GM18507 (cell line): Measurements from ENCODE around the gene FAM107B.

Experiments used
- DNase-seq: peaks from one replicate; pipeline ENCODE4 v3.0.0; 2011; ENCODE audit warnings: low read depth; ENCODE audit not compliant: insufficient read length; ENCODE audit errors: extremely low spot score
- FAIRE-seq: peaks from 2 replicates; lab custom pipeline; 2011; peaks lifted over from hg19 to GRCh38; lab: Jason Lieb, UNC

The FAM107B gene

DNA sequence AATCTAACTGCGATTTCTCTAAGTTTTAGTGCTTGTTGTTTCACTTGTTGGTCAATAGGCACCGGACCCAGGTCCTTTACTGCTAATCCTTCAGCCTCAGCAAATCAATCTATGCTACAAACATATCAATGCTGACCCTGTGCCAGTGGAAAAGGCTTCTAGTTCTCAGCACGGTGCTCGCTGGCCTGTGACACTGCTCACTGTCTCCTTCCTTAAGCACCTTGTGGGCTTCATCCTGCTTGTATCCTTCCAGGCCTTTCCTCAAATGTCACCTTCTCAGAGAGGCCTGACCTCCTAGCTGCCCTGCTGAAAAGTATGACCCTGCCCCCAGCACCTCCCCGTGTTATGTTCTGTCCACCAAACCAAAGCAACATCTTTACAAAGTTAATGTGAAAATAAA is 242.7 kb downstream of the FAM107B start:
- DNase-seq (no peak), FAIRE-seq (no peak)

DNA sequence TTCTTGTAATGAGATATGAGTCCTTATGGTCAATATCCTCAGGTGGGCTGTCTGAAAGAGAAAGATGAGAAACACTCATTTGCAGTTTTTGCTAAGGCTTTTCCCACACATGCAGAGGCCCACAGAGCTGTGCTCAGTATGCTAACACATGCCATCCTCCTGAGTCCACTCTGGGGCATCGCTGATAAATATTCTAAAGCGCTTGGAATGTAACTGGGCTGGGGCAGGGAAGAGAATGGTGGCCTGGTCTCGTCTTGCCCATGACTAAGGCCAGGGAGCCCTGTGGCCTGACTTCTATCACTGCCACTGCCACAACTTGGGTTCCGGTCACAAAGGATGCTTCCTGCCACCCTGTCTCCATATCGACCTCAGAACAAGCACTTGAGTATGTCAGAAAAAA is 244.2 kb downstream of the FAM107B start:
- DNase-seq = no peak

DNA sequence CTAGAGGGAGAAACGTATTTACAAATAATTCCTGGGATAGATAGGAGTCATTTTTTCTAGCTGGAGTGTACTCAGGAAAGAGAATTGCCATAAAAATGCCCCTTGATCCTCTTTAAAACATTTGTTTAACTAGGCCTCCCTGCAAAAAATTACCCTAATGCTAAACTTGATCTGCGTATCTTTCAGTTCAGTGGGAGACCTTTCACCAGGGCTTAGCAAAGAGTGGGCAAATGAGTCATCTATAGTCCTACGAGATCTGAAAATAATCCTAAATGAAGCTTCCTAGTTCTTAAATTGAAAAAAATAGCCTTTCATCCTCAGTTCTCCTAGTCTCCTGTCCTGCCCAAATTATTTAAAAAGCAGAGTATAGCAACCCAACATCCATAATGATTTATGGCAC is 245.3 kb downstream of the FAM107B start:
- FAIRE-seq = no peak

More for the DNA sequence above, 244.2 kb downstream of the FAM107B start:
- no peak for FAIRE-seq

DNA sequence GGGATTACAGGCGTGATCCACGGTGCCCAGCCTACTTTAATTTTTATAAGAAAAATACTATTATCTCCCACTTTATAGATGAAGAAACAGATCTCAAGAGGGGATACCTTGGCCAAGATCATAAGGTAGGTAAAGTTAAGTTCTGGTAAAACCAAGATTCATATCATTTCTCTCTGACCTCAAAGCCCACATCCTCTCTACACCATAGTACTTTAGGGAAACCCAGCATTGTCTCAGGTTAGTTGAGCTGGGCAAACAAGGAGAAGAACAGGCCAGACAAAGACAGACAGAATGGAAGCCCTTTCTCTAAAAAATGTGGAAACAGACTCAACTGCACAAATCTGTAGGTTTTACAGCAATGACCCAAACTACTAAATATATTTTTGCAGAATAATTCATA is 246.2 kb downstream of the FAM107B start:
- no peak for FAIRE-seq
- DNase-seq = no peak

More for the DNA sequence above, 245.3 kb downstream of the FAM107B start:
- no peak for DNase-seq

DNA sequence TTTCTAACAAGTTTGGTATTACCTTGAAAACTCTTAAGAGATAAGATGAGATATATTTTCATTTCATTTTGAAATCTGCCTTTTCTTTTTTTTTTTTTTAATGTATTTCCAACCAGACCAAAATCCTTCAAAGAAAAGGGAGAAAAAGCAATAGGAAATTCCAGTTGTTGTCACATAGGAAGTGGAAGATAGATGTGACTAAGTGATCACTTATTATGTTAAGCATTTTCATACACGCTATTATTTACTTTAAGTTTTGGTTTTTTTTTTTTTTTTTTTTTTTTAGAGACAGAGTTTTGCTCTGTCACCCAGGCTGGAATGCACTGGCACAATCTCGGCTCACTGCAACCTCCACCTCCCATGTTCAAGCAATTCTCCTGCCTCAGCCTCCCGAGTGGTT is 246.8 kb downstream of the FAM107B start:
- FAIRE-seq (no peak), DNase-seq (no peak)

DNA sequence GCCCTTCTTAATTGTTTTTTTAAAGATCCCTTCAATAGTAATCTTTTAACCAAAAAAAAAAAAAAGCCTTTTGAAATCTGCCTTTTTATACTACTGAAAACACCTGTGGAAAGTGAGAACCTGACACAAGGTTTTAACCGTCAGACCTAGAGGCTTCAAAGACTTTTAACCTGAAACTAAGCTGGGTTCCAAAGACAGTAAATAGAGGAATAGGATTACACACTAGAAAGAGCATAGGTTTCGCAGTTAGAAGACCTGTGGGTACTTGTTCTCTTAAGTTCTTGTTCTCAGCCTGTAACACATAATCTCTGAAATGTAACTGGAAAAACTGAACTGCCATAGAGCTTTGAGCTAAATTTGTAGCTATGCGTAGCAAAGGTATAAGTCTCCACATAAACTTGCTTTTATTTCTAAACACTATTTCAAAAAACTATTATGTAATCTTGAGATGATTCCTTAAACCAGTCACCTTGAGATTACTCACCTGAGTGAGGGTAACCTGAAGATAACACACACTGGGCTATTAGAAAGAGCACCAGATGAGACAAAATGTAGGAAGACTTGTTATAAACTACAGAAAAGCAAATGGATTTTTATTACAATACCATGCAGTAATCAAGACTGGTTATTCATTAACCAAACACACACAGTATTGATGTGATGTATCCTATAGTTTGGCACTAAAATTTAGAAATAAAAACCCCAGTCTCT is 247.4 kb downstream of the FAM107B start:
- no peak for FAIRE-seq
- DNase-seq = no peak

DNA sequence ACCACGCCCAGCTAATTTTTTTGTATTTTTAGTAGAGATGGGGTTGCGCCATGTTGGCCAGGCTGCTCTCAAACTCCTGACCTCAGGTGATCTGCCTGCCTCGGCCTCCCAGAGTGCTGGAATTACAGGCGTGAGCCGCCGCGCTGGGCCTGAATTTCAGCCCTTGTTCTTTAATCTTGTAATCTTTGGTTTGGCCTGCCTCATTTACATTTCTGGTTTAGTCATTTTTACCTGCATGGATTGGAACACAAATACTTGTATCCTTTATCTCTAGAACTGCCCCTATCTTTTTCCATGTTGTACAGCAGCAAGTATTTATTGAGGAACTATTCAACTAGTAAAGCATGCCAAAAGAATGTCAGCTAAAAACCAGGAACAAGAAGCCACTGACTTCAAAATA is 248.4 kb downstream of the FAM107B start:
- no peak for FAIRE-seq
- DNase-seq = no peak

DNA sequence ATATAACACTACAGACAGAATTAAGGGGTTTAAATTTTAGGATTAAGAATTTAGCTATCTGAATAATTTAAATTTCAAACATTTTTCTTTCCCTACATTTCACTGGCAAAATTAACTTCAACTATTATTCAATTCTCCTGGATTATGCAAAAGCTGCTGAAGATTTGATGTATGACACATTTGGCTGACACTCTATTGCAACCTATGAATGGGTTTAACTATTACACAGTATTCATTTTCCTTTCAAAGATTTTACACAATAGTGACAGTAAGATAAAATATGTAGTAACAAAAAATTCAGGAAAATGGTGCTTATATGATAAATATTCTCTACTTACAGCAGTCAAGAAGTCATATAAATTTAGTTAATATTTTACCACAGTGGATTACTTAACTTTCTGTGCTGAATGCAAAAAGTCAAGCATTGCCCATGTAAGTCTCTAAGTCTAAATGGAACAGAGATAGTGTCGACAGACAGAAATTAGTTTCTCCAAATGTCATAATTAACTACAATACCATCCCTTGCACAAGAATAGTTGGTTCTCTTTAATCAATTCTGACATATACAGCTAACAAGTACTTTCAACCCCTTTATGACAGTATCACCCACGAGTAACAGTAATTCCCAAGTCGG is 249.9 kb downstream of the FAM107B start:
- DNase-seq = no peak
- FAIRE-seq = no peak

DNA sequence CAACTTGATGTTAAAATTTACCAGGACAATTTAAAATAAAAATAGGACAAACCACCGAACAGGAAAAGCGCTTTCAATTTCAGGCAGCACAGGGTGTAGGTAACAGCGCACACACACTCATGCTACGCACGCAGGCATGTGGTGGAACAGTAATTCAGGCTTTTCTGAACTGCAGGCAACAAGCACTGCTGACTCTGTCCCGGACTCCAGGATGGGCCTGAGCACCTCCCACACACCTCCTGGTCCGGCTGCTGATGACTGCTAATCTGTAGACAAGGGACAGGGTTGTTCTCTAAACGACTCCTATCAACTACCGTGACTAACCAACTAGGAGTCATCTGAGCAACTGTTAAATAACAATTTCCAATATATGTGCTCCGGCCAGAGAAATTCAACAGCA is 251.4 kb downstream of the FAM107B start:
- DNase-seq = no peak
- no peak for FAIRE-seq

DNA sequence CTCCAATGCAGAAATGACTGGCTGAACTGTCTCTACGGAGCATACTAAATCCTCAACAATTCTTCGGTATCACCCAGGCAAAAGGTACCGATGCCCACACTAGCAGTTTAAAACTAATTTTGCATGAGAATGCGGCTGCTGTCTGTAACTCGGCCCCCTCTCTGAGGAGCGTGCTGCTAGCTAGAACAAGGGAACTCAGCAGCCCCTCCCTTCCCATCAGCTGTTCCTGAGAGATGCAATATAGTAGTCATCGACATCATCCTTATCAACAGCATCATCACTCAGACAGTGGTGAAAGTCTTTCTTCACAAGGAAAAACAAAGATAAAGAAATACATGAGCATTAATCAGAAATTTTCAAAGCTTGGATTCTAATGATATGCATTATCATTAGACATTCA is 254.9 kb downstream of the FAM107B start:
- FAIRE-seq (no peak), DNase-seq (no peak)

DNA sequence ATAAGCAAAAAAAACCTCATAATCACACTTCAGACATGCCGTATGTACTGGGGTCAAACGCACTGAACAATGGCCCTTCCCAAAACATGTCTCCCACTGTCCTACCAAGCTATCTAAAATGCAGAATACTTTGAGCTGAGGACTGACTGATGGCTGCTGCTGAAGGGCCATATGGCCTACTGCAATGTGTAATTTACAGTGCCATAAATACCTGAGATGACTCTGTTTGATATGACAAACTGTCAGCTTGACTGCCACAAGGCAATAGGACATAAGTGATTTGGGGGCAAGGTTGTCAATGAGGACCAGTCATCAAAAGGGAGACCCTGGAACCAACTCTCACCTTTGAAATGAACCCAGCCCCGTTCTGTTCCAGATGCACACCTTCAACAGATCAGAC is 256.5 kb downstream of the FAM107B start:
- DNase-seq (no peak), FAIRE-seq (no peak)

DNA sequence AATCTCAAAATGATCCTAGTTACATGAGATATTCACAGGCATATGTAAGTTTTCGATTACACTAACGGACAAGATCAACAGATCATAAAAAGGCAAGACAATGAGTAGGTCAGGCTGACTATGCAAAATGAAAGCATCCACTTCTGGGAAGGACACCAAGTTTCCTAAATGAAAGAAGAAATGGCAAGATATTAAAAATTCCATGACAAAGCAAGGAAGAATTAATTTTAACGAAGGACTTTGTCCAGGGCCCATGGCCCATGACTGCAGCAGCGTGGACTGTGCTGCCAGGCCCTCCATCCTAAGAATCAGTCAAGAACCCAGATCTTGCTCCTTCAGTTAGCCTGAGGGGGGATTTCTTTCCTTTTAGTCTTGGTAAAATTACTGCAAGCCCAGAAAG is 261.6 kb downstream of the FAM107B start:
- no peak for DNase-seq
- no peak for FAIRE-seq

DNA sequence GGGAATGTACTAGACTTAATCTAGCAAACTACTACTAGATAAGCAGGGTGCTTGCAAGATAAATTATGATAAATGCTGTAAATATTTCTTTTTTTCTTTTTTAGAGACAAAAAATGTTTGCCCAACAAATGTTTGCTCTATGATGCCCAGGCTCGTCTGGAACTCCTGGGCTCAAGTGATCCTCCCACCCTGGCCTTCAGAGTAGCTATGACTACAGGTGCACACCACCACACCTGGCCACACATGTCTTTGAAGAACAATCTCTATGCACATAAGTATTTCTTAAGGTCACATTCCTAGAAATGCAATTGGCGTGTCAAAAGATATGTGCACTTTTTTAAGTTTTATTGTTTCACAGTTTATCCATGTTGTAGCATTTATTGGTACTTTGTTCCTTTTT is 264.4 kb downstream of the FAM107B start:
- FAIRE-seq (no peak), DNase-seq (no peak)

DNA sequence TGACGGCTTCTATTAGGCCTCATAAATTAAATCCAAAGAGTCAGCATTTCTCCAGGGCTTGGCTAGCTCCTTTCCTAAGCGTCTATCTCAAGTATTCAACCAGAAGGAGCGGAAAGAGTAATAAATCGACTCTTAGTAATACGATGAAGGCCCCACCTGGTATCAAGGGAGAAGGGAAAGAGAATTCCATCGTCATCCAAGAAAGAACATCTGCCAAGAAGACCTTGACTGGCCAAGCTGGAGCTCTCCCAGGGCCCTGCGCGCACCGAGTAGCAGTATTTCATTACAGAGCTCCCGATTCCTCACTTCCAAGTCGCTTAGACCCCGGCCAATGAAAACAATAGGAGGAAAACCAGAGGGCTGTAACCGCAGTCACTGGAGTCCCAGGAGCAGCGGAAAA is 266.0 kb downstream of the FAM107B start:
- DNase-seq (no peak), FAIRE-seq (no peak)

DNA sequence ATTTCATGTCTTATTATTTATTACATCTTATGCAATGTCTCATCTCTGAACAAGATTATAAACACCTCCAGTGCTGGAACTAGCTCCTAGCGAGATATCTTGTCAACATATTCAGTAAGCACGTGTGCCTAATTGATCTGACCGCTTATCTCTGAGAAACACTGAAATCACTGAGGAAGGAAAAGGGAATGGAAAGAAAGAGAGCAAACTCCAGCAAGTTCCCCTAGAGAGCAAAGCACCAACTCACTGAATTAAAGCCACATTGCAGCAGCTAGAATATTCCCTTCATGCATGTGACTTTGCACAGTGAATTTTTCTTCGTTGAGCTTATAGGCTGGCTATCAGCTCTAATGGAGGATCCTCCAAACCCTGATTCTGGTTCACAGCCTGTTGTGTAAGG is 266.9 kb downstream of the FAM107B start:
- no peak for FAIRE-seq
- DNase-seq = no peak

DNA sequence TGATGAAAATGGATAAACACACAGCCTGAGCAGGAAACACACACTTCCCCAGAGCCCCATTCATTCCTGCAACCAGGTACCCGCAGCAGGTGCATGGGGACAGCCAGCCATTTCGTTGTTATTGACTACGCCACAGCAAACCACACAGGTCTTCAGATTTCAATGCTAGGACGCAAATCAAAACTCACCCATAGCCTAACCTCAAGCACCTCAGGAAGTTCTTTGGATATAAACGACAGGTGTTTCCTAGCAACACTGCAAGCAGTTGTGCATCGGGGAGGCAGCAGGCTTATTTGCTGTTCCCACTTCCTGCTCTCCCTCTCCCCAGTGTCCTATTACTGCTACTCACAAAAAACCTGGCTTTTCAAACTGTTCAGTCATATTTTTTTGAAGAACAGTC is 267.5 kb downstream of the FAM107B start:
- FAIRE-seq = peak; percentile 50

DNA sequence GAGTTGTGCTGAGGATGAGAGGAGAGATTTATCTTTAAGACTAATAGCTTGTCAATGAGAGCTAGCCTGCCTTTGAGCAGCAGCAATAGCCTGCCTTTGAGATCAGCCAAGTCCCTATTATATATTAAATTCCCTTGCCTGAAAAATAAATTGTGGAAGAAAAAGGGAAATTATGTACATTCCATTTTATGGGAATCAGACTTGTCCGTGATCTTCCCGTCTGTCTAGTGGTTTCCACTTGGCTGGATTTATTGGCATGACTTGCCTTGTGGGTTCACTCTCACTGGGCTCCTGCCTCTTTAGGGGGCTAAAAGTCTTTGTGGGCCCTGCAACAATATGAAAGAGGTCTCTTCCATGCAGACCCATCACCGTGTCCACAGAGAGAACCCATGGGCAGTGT is 272.3 kb downstream of the FAM107B start:
- FAIRE-seq (no peak), DNase-seq (no peak)

More for the DNA sequence above, 267.5 kb downstream of the FAM107B start:
- DNase-seq = no peak

DNA sequence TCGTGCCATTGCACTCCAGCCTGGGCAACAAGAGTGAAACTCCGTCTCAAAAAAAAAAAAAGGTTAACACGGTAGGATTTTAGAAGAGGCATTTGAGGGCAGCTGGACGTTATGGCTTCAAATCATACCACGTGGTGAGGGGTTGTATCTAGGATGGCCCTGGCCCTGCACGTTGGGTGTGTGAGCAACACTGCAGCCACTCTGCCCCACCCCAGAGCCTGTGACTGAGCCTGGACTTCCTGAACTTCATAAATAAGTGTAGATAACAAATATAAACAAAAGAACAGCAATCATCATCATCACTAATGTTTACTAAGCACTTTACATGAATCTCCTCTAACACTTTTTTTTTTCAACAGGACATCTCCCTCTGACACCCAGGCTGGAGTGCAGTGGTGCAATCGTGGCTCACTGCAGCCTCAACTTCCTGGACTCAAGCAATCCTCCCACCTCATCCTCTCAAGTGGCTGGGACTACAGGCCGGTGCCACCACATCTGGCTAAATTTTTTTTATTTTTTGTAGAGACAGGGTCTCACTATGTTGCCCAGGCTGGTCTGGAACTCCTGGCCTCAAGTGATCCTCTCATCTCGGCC is 274.4 kb downstream of the FAM107B start:
- FAIRE-seq = no peak
- no peak for DNase-seq

DNA sequence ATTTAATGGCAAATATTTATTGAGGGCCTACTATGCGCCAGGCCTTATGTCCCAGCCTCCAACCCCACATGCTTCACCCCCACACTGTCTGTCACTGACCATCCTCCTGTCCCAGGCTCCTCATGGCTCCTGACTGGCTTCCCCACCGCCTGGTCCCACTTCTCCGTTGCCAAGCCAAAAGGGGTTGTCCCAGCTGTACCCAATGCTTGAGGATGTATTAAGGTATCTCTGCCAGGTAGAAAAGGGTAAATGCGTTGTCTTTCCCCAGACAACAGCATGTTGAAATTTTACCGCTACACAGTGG is 275.1 kb downstream of the FAM107B start:
- FAIRE-seq (no peak), DNase-seq (no peak)

DNA sequence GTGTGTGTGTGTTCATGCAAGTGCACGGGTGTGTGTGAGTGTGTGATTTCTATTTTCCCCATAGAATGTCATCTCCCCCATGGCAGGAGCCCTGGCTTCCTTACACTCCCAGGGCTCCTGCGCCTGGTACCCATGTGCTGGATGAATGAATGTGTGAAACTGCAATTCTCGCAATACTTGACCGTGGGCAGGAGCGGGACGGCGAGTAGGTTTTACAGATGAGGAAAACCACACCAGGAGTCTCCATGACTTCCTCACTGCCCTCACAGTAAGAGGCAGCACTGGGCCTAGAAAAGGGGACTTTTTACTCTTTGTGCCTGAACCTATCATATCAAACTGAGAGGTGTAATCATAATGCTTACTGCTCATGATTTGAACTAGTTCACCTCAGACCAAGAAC is 276.4 kb downstream of the FAM107B start:
- DNase-seq (no peak), FAIRE-seq (no peak)

DNA sequence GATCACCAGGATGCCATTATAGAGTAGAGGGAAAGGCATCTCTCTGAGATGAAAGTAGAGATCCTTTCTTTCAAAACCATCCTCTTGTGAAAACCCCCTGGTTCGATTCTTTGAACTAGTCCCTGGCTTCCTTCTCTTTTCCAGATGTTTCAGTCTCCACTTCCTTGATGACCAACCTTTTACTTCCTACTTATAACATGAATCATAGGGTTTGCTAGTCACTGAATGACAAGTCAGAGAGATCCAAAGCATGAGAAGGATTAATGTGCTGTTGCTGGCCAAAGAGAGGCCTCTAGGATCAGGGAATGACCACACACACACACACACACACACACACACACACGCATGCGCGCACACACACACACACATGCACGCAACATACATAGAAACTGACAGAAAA is 282.9 kb downstream of the FAM107B start:
- FAIRE-seq (no peak), DNase-seq (no peak)
